BLaER1 (cell line): ENCODE data around the gene PRRC2B.

Experiments used
- H3K27ac ChIP-seq: shearing (Covaris generic); formaldehyde crosslinking; 2 replicates; pipeline ENCODE4 v1.8.1; 2022
- H3K27me3 ChIP-seq: shearing (Covaris generic); formaldehyde crosslinking; 2 replicates; pipeline ENCODE4 v1.8.1; 2022
- H3K36me3 ChIP-seq: shearing (Covaris generic); formaldehyde crosslinking; 2 replicates; pipeline ENCODE4 v1.8.1; 2022
- H3K4me1 ChIP-seq: shearing (Covaris generic); formaldehyde crosslinking; 2 replicates; pipeline ENCODE4 v1.8.1; 2022
- H3K4me2 ChIP-seq: shearing (Covaris generic); formaldehyde crosslinking; 2 replicates; pipeline ENCODE4 v1.8.1; 2022
- H3K4me3 ChIP-seq: shearing (Covaris generic); formaldehyde crosslinking; 2 replicates; pipeline ENCODE4 v1.8.1; 2022
- H3K9ac ChIP-seq: shearing (Covaris generic); formaldehyde crosslinking; 2 replicates; pipeline ENCODE4 v1.8.1; 2022
- H3K9me3 ChIP-seq: shearing (Covaris generic); formaldehyde crosslinking; 2 replicates; pipeline ENCODE4 v1.8.1; 2022
- H4K20me1 ChIP-seq: shearing (Covaris generic); formaldehyde crosslinking; 2 replicates; pipeline ENCODE4 v1.8.1; 2022
- Cebpa-rat ChIP-seq: shearing (Covaris generic); IDR thresholded peaks from 2 replicates; pipeline ENCODE4 v1.8.1; 2022

Gene PRRC2B

DNA sequence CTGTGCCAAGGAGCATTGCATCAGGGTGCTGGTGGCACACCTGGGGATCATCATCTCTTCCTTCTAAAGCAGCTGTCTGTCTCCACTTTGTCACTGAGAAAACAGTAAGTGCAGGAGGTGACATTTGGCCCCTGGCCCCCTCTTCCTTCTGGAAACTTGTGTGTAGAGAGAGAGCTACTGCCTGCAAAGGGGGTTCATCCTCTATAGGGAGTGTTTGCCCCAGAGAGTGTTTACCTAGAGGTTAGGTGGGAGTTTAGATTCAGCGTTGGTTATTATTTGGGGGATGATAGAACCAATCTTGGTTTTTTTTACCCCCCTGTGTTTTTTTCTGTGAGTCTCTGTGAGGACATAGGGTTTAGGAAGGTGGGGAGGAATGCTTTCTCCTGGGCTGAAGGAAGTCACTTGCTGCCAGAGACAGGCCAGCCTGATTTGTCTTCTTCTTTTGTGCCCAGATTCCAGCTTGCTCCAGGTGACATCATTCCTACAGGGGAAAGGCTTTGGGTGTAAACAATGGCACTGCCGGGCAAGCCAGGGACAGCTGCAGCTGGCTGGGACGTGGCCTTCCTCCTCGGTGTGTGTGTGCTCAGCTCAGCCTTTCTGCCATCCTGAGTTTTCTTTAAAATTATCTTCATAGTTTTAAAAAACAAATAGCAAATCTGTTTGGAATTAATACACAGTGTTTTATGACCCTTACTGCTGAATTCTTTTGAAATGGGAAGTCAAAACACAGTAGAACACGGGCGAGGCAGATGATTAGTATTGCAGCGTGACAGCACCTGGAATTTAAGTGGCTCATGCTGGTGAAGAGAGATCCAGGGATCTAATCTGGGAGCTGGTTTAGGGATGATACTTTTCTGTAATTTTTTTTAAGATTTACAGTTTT, 24.5 kb downstream of the PRRC2B start:
- peaks cover 19% of the 10 kb centered on the region for H3K9me3 ChIP-seq
- peaks cover 89% of the 10 kb centered on the region for H3K4me1 ChIP-seq
- H4K20me1 ChIP-seq = peaks cover 100% of the 10 kb centered on the region
- H3K36me3 ChIP-seq = peaks cover 92% of the 10 kb centered on the region
- H3K27ac ChIP-seq = peak overlapping the region; percentile 0; the same call in 1 of the 2 replicates
- no peak overlapping the region; the same call in 1 of the 2 replicates for H3K9ac ChIP-seq
- H3K4me2 ChIP-seq = peak overlapping the region; percentile 42
- no peaks in the 10 kb centered on the region for H3K27me3 ChIP-seq
- H3K4me3 ChIP-seq = no peak overlapping the region
- TF ChIP-seq Cebpa-rat = no peak

DNA sequence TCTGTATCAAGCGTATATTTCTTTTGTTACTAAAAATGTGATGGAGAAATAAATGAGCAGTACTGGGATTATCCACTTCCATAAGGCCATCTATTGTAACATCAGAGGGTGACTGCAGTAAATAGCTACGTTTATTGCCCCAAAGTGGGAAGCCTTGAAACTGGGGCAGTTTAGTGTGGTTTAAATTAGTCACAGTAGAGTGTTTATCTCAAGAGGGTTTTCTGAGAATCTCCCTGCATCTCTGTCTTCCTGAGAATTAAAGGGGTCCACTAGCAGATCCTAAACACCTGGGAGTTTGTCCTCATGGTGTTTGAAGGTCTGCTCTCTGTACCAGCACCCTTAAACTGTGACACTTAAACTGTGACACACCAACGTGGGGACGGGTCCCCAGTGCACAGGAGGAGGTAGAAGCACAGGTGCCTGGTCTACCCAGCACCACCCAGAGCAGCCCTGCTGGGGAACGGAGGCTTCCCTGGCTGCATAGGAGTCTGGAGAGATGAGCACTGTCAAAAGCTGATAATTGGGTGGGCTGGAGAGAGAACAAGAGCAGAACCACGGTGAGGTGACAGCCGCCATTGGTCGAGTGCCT, 25.2 kb downstream of the PRRC2B start:
- Histone ChIP-seq H3K9ac (no peak overlapping the region; the same call in 1 of the 2 replicates), H3K4me1 (peaks cover 94% of the 10 kb centered on the region), H3K27ac (no peak overlapping the region), H4K20me1 (peaks cover 100% of the 10 kb centered on the region), H3K36me3 (peaks cover 92% of the 10 kb centered on the region), H3K27me3 (no peaks in the 10 kb centered on the region), H3K4me3 (no peak overlapping the region), H3K4me2 (peak overlapping the region; percentile 10; the same call in 1 of the 2 replicates), H3K9me3 (peaks cover 12% of the 10 kb centered on the region)
- TF ChIP-seq Cebpa-rat = no peak

DNA sequence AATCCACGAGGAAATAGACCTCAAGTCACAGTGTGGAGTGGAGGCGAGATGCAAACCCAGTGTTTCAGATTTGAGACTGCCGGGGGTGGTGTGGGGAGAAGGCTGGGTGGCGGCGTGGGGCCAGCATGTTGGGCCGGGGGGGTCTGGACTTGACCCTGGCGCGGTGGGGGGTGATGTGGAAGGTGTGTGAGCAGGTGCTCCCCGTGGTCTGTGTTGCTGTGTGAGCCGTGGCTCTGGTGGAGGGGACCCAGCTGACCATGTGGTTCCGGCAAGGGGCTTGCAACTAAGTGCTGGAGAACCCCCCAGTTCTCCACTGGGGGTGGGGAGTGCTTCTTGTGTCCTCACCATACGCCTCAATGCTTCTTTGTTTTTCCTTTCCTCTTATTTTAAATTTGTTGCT, 25.8 kb downstream of the PRRC2B start:
- H3K9ac ChIP-seq = no peak overlapping the region
- peaks cover 6% of the 10 kb centered on the region for H3K9me3 ChIP-seq
- H3K27ac ChIP-seq = no peak overlapping the region
- peaks cover 92% of the 10 kb centered on the region for H3K36me3 ChIP-seq
- H3K4me1 ChIP-seq = peaks cover 91% of the 10 kb centered on the region
- H3K27me3 ChIP-seq = no peaks in the 10 kb centered on the region
- TF ChIP-seq Cebpa-rat = no peak
- H3K4me2 ChIP-seq = peak overlapping the region; percentile 10
- peaks cover 100% of the 10 kb centered on the region for H4K20me1 ChIP-seq
- no peak overlapping the region for H3K4me3 ChIP-seq

DNA sequence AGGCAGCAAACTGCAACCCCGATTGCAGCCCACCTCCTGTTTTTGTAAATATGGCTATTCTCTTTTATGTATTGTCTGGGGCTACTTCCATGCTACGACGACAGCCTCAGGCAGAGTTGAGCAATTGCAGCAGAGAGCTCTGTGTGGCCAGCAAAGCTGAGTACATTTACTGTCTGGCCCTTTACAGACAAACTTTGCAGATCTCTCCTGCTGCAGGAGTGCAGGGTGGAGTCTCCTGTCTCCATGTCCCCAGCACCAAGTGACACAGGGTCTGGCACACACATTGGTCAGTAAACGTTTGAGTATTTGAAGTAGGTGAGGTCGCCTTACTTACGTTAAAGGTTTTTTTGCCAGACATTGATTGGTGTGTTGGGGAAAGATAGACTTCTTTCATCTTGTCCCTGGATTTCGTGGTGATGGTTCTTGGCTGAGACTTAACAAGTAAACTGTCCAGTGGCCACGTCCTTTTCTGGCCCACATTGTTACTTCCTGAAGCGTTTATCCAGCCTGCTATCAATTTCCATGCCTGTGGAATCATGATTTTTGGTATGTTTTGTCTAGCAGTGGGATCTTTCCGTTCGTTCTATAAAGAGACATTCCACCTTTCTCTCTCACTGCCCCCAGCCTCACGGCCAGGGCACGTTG, 27.2 kb downstream of the PRRC2B start:
- peaks cover 100% of the 10 kb centered on the region for H4K20me1 ChIP-seq
- H3K4me1 ChIP-seq = peaks cover 77% of the 10 kb centered on the region
- no peak for TF ChIP-seq Cebpa-rat
- H3K9me3 ChIP-seq = no peaks in the 10 kb centered on the region
- H3K27me3 ChIP-seq = no peaks in the 10 kb centered on the region
- H3K4me3 ChIP-seq = no peak overlapping the region
- H3K27ac ChIP-seq = no peak overlapping the region
- H3K4me2 ChIP-seq = peak overlapping the region; percentile 69; the same call in 1 of the 2 replicates
- no peak overlapping the region for H3K9ac ChIP-seq
- H3K36me3 ChIP-seq = peaks cover 92% of the 10 kb centered on the region

DNA sequence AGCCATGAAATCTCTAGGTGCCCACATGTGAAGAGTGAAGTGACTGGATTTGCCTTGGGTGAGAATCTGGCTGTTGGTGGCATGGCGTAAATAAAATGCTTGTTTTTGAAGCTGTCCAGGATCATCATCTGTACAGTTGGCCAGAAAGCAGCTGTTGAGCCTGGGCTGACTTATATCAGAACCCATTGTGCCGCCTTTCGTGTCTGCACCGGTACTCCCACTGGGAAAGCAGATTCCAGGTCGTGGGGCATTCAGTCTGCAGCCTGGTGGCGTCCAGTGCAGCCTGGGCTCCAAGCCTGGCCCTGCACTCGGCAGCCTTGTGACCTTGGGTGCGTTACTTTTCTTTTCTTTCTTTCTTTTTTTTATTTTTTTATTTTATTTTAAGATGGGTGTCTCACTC, 27.8 kb downstream of the PRRC2B start:
- TF ChIP-seq Cebpa-rat = no peak
- Histone ChIP-seq H4K20me1 (peaks cover 100% of the 10 kb centered on the region), H3K36me3 (peaks cover 98% of the 10 kb centered on the region)

DNA sequence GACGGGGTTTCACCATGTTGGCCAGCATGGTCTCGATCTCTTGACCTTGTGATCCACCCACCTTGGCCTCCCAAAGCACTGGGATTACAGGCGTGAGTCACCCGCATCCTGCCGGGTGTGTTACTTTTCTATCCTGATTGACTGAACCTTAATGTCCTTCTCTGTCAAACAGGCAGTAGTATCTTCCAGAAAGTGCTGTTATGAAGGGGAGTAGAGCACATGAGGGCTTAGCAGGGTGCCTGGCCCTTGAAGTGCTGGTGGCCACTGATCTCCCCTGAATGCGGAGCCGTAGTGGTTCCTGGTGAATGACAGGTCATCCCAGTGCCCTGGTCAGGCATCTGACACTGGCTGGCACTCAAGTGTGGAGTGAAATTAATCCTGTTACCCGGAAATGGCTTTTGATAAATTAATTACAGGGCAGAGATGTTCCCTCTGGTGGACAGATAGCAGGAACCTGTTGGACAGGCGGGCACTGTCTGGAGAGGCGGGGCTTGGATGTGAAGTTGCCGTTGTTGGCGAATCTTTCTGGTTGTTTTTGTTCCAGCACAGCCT, 28.4 kb downstream of the PRRC2B start:
- Histone ChIP-seq H3K4me2 (peak overlapping the region; percentile 69), H4K20me1 (peaks cover 100% of the 10 kb centered on the region), H3K27me3 (no peaks in the 10 kb centered on the region), H3K9ac (peak overlapping the region; percentile 62), H3K36me3 (peaks cover 97% of the 10 kb centered on the region), H3K4me3 (no peak overlapping the region), H3K27ac (peak overlapping the region; percentile 29; the same call in 1 of the 2 replicates), H3K9me3 (no peaks in the 10 kb centered on the region), H3K4me1 (peaks cover 70% of the 10 kb centered on the region)
- no peak for TF ChIP-seq Cebpa-rat

More for the DNA sequence above, 27.8 kb downstream of the PRRC2B start:
- H3K4me3 ChIP-seq = no peak overlapping the region
- no peak overlapping the region for H3K9ac ChIP-seq
- no peaks in the 10 kb centered on the region for H3K9me3 ChIP-seq
- H3K27ac ChIP-seq = no peak overlapping the region
- no peaks in the 10 kb centered on the region for H3K27me3 ChIP-seq
- peaks cover 75% of the 10 kb centered on the region for H3K4me1 ChIP-seq
- H3K4me2 ChIP-seq = peak overlapping the region; percentile 69

DNA sequence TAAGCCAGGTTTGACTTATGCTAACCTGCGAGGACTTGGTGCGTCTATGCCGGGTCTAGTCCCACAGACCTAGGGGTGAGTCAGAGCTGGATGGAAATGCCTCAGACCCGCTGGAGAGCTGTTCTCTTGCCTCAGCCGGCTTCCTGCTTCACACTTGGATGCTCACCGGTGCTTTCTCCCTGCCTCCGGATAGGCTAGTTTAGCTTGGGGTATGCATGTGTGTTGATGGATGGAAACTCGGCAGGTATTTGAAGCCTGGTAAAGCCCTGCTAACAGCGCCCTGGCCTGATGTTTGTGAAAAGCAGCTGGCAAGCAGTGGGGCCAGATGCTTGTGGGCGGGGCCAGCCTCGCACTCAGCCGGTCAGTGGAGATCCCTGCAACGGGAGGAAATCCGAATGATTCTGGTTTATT, 29.3 kb downstream of the PRRC2B start:
- Histone ChIP-seq H3K9ac (0 out of 2 replicates have a peak overlapping the region, but pooled peaks have one; percentile 62), H3K4me2 (peak overlapping the region; percentile 69), H3K27ac (no peak overlapping the region), H3K4me3 (no peak overlapping the region), H3K9me3 (no peaks in the 10 kb centered on the region), H3K36me3 (peaks cover 94% of the 10 kb centered on the region), H3K4me1 (peaks cover 63% of the 10 kb centered on the region), H4K20me1 (peaks cover 100% of the 10 kb centered on the region), H3K27me3 (no peaks in the 10 kb centered on the region)
- no peak for TF ChIP-seq Cebpa-rat

DNA sequence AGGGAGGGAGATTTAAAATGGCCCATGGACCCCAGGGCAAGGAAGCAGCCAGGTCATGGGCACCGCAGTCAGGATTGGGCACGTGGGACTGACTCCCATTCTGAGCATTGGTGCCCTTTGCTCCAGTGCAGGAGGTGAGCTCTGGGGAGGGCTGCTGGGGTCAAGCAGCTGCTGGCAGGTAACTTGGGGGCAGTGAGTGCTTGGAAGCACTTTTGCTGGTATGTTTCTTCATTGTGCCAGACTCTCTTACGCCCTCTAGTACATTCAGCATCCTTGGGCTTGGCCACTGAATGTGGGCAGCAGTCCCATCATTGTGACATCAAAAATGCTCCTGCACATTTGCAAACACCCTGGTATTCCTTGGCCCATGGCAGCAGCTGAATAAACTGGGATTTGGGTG, 32.7 kb downstream of the PRRC2B start:
- no peak for TF ChIP-seq Cebpa-rat
- Histone ChIP-seq H4K20me1 (peaks cover 100% of the 10 kb centered on the region), H3K9ac (no peak overlapping the region), H3K27me3 (no peaks in the 10 kb centered on the region), H3K4me2 (no peak overlapping the region), H3K4me3 (no peak overlapping the region), H3K36me3 (peaks cover 96% of the 10 kb centered on the region), H3K4me1 (peaks cover 44% of the 10 kb centered on the region), H3K27ac (no peak overlapping the region), H3K9me3 (no peaks in the 10 kb centered on the region)

DNA sequence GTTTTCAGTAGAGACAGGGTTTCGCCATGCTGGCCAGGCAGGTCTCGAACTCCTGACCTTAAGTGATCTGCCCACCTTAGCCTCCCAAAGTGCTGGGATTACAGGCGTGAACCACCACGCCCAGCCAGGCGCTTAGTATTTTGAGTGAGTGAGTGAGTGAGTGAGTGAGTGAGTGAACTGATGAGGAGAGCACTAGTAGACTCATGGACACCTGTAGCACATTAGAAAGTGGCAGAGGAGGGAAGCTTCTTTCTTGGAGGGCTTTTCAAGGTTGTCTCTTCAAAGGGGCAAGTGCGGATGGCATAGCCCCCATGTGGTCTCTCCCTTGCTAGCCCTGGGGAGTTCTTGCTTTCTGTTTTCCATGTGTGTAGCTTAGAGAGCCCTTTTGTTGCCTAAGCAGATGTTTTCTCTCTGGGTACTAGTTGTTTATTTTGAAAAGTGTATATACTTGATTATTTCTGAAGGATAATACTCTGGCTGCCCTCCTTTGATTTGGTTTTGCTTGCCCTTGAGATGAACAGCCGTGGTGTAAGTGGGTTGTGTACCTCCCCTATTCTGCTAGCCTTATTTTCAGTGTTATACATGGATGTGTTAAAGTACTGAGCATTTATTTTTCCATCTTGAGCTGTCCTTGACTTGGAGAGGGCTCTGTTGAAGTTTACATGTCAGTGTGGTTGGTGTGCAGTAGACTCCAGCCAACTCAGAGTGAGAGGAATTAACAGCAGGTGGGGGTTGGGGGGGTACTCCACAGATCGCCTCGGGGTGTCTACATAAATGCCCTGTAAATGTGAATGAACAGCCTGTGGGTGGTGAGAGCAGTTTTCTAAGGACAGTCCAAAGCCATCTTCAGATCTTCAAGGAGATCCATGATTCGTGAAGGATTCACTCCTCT, 35.5 kb downstream of the PRRC2B start:
- peaks cover 96% of the 10 kb centered on the region for H3K36me3 ChIP-seq
- no peak for TF ChIP-seq Cebpa-rat
- no peak overlapping the region for H3K27ac ChIP-seq

More for the DNA sequence above, 35.5 kb downstream of the PRRC2B start:
- peaks cover 20% of the 10 kb centered on the region for H3K4me1 ChIP-seq
- no peaks in the 10 kb centered on the region for H3K9me3 ChIP-seq
- H4K20me1 ChIP-seq = peaks cover 100% of the 10 kb centered on the region
- H3K4me3 ChIP-seq = no peak overlapping the region
- H3K4me2 ChIP-seq = peak overlapping the region; percentile 17
- no peaks in the 10 kb centered on the region for H3K27me3 ChIP-seq
- no peak overlapping the region for H3K9ac ChIP-seq
